HTR-8/SVneo (cell line): ENCODE results near the gene CASP7.

Experiments
- DNase-seq: peaks from one replicate; pipeline ENCODE4 v3.0.0; 2011; ENCODE audit warnings: low spot score, mixed read lengths; ENCODE audit not compliant: insufficient read length
- FAIRE-seq: peaks from 2 replicates; lab custom pipeline; 2011; peaks lifted over from hg19 to GRCh38; lab: Jason Lieb, UNC

CASP7 gene

GRCh38 chr10:113665352-113665751, 14.4 kb upstream of the CASP7 start:
- DNase-seq (no peak), FAIRE-seq (no peak)

DNA sequence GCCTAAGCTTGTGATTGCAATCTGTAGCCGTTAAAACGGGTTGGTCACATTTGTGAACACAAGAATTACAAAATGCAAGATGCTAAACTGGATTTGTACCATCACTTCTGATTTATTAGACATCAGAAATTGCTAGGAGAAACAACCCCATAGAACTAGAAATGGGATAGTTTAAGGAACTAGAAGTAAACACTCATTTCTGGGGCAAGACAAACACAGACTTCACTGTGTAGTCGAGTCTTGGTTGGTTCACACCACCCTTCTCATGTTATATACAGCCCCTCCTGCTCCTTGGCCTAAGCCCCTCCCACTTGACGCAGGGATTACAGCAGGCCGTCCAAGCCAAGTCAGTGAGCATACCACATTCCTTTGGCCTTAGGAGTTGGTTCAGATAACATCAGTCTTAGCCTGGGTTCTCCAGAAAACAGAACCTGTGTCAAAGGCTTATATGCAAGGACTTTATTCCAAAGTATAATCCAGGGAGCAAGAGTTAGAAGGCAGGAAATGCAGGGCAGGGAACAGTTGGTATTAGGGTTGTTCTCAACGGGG, 13.8 kb upstream of the CASP7 start:
- FAIRE-seq (peak; percentile 4), DNase-seq (peak; percentile 60)

DNA sequence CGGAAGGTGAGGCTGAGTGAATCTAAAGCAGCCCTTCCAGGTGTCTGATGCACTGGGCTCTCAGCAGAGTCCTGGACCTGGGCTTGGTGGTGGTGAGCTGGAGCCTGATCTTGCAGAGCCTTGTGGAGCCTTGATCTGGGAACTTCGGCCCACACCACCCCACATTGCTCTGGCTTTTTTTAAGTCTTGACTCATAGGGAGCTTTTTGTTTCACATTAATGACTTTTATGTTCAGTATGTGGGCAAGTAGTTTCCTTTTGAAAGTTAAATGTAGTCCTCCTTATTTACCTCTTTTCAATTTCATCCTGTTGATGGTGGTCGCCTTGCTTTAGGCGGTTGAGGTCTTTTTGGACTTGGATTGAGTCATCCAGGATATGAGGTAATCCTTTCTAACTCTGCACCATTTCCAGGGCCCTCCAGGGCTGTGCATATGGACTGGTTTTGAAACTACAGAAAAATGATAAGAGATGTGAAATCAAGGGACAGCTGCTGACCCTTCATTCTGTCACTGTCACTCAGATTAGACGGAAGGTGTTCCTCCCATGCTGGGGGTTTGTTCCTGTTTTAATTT, 12.9 kb upstream of the CASP7 start:
- FAIRE-seq (no peak), DNase-seq (no peak)

DNA sequence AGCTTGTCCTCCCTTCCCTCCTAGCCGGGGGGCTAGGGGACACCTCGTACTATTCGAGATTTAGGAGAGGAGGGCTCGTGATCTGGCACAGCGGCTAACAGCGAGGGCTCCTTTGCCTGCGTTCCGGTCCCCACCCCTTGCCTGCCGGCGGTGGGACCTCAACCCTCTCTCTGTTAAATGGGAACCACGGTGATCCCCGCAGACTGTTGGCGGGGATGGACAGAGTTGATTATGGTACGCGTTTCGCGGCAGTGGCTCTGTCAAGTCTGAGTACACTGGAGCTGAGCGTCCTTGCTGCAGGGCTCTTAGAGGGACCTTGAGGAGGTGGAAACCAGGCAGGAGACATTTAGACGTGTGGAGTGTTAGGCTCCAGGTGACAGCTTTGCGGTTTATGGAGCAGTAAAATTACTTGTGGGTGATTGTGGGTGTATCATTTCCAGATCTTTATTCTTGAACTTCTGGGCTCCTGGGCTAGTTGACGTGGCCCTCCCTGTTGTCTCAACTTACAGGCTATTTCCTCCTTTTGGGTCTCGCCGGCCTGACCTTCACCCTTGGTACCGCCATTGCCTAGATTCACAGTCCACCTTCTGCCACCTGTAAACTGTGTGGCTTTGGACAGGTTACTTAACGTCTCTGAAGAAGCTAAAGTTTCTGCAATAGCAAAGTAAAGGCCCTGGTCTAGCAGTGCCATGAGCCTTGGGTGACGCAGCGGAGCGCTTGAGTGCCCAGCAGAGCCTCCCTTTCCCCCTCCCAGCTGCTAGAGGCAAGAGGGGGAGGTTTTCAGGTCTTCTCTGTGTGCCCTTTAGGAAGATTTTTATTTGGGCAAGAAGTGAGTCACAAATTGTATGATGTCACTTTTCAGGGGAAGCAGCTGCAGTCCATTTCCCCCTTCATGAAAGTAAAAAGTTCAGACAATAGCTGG, 739 bp downstream of the CASP7 start:
- FAIRE-seq (no peak), DNase-seq (no peak)

DNA sequence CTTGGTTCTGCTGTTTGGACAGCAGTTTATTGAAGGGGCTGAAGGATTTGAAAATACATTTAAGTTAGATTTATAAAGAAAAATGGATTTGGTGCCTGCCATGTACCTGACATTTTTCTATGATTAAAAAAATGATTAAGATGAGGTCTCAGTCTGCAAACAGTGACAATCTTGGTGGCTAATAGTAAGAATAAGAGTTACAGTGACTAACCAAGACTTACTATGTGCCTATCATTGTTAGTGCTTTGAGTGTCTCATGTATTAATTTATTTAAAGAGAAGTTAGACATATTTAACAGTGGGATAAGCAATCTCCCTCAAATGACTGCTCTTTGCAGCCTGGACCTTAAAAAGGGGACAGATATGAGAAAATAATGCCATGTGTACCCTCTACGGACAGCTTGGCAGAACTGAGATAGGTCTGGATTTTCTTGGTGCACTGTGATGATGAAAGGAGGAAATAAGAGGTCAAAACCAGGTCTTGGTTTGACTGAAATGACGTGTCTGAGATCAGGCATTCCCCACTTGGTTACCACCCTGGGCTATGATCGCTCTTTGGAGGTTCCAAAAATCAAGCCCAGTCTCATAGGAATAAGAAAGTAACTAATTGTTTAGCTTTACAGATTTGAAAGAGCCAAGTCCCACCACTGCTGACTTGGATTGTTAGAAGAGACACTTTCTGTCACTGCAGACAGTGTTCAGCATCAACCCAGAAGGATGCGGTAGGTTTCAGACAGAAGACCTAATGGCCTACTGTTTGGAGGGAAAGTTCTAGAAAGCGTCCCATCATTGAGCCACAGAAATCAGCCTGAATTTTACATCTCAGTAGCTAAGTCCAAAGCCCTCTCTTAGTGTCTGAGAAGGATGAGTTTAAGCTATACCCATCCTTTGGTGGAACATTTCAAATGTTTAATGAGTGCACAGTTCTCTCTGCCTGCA, 2.1 kb downstream of the CASP7 start:
- FAIRE-seq (no peak), DNase-seq (no peak)

GRCh38 chr10:113683300-113683699, 3.6 kb downstream of the CASP7 start:
- DNase-seq (no peak), FAIRE-seq (no peak)

DNA sequence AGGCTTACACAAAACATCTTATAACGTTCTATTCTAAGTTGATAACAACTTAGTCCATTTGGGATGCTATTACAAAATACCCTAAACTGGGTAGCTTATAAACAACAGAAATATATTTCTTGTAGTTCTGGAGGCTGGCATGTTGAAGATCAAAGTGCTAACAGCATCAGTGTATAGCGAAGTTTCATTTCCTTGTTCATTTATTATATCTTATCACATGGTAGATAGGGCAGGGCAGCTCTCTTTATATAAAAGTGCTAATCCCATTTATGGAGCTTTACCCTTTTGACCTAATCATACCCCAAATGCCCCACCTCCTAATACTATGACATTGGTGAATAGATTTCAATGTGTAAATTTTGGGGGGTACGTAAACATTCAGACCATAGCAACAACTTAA, 6.3 kb downstream of the CASP7 start:
- DNase-seq (no peak), FAIRE-seq (no peak)

GRCh38 chr10:113687037-113687436, 7.3 kb downstream of the CASP7 start:
- DNase-seq: no peak
- FAIRE-seq: no peak

- FAIRE-seq (no peak), DNase-seq (no peak)
Observed at GRCh38 chr10:113689057-113689456, 9.3 kb downstream of the CASP7 start.

- no peak for FAIRE-seq
- DNase-seq: no peak
Observed at GRCh38 chr10:113689574-113689973, 9.9 kb downstream of the CASP7 start.

- FAIRE-seq (no peak), DNase-seq (no peak)
Observed at GRCh38 chr10:113690749-113691148, 11.0 kb downstream of the CASP7 start.

GRCh38 chr10:113691381-113691780, 11.7 kb downstream of the CASP7 start:
- FAIRE-seq (no peak), DNase-seq (no peak)

GRCh38 chr10:113692271-113692670, 12.6 kb downstream of the CASP7 start:
- FAIRE-seq: no peak
- DNase-seq: no peak

DNA sequence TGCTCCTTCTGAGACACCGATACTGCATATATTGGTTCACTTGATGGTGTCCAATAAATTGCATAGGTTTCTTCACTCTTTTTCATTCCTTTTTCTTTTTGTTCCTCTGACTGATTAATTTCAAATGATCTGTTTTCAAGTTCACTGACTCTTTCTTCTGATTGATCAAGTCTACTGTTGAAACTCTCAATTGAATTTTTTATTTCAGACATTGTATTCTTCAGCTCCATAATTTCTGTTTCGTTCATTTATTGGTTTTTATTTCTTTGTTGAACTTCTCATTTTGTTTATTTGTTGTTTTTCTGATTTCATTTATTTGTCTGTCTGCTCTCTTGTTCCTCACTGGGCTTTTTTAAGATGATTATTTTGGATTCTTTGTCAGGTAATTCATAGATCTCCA, 13.6 kb downstream of the CASP7 start:
- no peak for DNase-seq
- FAIRE-seq: no peak

DNA sequence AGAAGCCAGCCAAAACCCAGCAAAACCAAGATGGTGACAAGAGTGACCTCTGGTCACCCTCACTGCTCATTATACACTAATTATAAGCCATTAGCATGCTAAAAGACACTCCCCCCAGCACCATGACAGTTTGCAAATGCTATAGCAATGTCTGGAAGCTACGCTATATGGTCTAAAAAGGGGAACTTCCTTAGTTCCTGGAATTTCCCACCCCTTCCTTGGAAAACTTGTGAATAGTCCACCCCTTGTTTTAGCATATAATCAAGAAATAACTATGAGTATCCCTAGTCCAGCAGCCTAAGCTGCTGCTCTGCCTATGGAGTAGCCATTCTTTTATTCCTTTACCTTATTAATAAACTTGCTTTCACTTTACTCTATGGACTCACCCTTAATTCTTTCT, 16.0 kb downstream of the CASP7 start:
- DNase-seq (no peak), FAIRE-seq (no peak)

DNA sequence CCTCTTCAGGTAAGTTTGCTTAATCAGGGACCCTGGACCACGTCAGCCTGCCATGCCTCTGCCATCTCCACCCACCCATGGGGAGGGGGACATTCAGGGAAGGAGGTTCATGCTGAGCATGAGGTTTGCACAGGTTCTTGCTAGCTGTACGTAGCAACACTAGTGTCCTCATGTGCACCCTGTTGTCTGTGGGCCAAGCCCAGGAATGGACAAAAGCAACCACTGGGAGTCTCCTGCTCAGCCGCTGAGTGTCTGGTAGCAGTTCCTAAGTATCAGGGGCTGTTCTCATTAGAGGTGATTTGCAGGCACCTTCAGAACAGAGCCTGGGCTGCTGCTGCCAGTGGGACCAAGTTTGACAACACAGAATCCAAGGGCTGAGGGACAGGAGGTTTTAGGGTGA, 17.9 kb downstream of the CASP7 start:
- DNase-seq: no peak
- no peak for FAIRE-seq

GRCh38 chr10:113704637-113705343, 25.1 kb downstream of the CASP7 start:
- FAIRE-seq: no peak
- DNase-seq: no peak

- FAIRE-seq: no peak
- DNase-seq: no peak
Observed at GRCh38 chr10:113705344-113705652, 25.6 kb downstream of the CASP7 start.

DNA sequence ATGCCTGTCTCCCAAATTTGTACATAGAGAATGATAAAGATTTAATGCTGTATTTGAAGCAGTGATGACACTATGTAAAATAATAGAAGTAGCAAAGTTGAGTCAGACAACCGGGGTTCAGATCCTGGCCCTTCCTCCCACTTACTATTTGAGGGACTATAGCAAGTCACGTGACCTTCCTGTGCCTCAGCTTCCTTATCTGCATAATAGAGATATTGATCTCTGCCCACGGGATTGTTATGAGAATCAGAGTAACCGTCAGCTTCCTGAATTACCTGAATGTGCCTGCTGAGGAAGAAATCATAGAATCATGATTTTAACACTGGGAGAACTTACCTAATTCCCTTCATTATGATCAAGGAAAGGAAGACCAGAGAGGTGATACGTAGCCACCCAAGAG, 26.9 kb downstream of the CASP7 start:
- no peak for FAIRE-seq
- DNase-seq: no peak

- no peak for FAIRE-seq
- no peak for DNase-seq
Observed at GRCh38 chr10:113708640-113709039, 28.9 kb downstream of the CASP7 start.
